Kidney tubule cell (primary cell): Measurements from ENCODE around the gene CADPS.

ENCODE experiments used
- DNase-seq: peaks from one replicate; pipeline ENCODE4 v3.0.0-alpha.2; 2018; ENCODE audit warnings: low spot score

CADPS gene

DNA sequence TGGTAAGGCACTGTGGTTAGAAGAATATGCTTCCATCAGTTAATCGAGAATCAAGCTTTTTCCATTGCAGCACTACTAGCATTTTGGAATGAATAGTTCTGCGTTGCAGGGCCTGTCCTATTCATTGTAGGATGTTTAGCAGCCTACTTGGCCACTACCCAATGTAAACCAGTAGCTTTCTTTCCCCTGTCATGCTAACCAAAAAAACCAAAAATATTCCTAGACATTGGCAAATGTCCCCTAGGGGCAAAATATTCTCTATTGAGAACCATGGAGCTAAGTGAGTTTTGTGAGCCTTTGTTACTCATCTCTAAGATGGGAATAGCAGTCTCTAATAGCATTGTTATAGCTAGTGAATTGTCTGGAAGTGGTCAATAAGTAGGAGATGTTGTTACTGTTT is 187.2 kb downstream of the CADPS start:
- DNase-seq, result no peak

DNA sequence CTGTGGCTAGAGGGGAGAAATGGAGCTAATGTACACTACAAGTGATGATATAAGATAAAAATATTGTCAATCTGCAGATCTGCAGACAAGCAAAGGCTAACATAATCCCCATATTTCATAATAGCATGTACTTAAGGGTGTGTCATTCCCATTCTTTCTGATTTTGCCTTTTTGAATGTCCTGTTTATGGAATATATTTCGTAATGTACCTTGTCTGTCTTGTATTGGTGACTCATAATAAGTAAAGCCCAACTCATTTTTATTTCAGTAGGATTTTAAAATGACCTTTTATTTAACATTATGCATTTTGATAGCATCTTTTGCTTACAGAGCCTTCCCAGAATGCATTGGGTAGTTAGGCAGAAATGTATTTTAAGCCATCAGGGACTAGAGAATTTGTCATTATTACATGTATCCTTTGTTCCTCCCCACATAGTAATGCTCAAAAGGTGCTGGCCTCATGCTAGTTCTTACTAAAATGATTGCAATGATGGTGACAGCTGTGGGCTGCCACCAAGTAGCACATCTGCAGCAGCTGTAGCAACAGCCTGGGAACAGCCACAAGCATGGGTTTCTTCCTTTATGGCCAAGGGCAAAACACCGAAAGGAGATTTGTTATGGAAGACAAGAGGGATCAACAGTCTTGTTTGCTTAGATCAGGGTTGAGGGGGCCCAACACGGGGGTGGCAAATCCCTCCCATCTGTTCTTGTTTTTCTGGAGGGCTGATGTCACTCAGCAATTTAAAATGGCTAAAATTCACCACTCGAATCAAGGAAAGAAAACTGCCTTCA is 188.5 kb downstream of the CADPS start:
- DNase-seq, result no peak

DNA sequence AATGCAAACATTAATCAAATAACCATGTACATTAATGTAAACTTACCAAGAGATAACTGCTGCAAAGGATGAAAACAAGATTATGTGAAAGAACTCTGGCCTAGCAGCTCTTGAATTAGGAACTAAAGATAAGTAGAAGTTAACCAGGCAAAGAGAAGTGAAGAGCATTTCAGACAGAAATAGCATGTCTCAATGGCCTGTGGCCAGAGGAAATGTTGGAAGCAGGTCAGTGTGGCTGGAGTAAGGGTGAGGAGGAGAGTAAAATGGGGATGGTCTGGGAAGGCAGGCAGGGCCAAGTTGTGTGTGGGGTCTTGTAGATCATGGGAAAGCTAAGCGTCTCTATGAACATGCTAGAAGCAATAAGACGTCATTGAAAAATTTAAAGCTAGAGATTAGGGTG is 192.4 kb downstream of the CADPS start:
- DNase-seq, result no peak

DNA sequence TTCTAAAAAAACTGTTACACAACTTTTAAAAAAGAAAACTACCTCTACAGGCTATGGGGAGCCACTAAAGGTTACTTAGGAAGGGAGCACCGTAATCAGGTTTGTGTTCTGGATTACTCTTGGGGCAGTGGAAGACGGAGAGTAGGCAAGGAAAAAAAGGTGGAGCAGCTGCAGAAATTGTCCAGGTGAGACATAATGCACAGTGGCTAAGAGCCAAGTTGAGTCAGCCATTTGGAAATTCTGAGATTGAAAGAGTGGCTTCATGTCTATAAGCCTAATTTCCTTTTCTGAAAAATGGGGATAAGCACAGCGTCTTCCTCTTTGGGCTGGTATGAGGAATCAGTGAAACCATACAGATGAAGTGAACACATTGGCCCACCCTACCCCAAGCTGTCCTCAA is 195.2 kb downstream of the CADPS start:
- no peak for DNase-seq

DNA sequence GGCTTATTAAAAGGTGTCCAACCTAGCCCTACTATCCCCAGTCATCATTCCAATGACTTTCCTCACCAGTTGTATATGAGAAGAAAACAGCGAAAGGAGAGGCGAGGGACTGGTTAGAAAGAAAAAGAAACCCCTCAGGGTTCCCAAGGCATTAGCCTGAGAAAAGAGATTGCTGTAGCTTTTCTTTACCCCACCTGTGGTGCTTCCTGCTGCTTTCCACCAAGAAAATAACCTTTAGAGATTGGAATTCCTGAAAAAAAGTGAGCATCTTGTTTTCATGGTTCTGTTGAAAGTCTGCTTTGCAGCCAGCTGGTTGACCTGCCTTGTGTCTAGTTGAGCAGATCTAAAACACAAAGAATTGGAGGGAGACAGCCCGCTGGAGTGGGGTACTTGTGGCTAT is 196.4 kb downstream of the CADPS start:
- no peak for DNase-seq

DNA sequence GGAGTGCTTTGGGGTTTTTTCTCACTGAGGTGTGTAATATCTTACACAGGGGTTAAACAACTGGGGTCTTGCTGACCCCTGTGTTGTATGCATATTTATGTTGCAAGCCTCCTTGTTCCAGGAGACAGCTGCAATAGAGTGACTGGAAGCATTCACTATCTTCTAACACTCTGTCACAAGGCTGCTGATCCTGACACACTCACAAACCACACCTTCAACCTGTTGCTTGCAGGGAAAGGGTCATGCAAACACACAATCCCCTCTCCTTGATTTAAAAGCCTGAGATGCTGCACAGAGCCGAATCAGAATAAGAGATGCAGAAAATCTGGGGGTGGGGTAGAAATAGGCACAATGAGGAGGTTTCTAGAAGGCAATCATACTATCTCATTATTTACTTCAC is 197.3 kb downstream of the CADPS start:
- no peak for DNase-seq

DNA sequence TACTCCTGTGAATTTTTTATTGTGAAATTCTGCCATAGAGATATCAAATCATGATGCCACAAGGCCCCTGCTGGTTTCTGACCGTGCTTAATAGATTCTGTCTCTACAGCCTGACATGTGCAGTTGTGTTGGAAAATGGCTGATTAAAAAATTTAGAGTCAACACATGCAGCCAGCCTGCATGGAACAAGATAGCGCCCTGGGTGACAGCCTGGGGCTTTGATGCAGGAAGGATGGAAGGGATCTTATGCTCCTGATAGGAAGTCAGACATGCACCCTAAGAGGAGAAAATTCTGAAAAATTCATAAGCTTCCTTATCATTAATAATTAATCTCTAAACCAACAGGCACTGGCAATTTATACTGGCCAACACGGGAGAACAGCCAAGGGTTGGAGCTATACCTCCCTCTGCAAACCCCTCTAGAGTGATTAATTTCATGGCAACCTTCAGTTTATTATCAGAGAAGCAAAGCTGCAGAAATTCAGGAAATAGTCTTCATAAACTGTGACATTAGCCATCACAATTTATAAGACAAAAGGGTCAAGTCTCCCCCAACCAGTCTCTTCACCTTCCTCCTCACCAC is 198.4 kb downstream of the CADPS start:
- DNase-seq, result no peak

DNA sequence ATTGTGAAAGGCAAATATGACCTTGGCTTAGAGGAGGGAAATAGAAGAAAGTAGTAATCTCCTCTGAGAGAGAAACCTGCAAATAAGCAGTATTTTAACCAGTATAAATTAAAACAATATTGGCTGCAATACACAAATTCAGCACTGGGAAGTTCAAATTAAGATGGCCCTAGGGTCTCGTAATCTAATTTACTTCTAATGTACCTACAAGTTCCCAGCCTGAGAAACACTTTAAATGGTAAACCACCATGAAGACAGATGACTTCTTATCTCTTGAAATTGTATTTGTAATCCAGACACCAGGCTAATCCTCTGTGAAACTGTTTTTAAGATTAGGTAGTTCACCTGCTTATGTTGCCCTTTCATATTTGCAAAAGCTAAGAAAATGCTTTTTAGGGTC is 199.7 kb downstream of the CADPS start:
- DNase-seq, result no peak

DNA sequence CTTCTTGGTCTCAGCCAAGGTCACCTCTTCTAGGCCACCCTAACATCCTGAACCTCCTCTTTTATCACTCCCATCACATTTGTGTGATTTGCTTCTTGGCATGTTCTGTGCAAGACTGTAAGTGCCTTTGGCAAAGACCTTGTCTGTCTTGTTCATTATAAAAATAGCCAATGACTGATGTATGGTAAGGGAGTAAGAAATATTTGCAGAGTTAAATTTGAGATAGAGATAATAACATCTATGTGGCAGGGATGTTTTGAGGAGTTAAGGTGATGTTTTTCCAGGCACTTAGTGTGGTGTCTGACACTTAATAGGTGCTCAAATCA is 202.3 kb downstream of the CADPS start:
- DNase-seq, result no peak

DNA sequence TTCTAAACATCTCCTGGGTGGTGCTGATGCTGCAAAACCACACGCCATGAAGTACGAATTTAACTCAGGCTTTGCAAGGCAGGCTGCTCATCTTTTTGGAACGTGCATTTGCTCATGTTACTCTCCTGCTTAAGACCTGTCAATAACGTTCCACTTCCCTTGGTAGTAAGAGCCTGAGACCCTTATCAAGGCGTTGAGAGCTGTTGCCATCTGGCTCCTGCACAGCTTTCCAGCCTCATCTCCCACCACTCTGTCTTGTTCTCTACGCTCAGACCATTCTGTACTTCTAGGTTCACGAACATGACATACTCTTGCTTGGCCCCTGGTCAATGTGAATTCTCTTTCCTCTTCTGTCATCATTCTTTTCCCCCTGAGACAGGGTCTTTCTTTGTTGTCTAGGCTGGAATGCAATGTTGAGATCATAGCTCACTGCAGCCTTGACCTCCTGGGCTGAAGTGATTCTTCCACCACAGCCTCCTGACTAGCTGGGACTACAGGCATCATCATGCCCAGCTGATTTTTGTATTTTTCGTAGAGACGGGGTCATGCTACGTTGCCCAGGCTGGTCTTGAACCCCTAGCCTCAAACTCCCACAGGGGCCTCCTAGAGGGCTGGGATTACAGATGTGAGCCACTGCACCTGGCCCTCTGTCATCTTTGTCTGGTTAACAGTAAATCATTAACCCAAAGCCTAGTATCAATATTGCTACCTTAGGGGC is 202.8 kb downstream of the CADPS start:
- DNase-seq, result no peak

DNA sequence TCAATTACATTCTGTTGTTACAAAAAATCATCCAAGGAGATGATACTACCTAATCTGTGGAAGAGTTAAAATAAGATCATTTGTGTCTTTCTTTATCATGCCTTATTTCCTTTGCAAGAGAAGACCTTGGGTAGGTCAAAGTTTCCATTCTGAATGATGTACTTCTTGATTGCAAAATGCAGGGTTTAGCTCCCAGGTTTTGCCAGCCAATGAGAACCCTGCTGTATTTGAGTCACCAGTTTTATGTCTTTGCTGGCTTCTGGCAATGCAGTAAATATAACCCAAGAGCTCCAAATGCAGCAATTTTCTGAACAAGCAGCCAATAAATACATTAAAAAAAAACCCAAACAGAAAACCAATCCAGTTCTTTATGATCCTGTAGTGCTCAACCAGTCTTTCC is 204.9 kb downstream of the CADPS start:
- no peak for DNase-seq

DNA sequence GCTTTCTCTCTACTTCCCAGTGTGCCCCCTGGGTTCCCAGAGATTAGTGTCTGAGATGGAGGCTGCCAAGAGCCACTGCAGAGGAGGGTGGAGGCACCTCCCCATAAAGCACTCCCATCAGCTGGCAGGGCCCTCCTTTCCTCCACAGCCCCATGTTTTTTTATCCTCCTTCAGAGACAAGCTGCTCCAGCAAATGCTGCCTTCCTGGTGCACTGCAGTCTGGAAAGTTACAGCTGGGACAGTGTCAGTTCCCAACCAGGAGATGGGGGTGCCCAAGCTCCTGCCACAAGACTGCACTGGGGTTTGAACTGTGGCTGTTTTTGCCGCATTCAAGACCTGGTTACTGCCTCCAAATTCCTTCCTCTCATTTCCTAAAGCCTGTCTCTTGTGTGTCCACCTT is 206.1 kb downstream of the CADPS start:
- no peak for DNase-seq

DNA sequence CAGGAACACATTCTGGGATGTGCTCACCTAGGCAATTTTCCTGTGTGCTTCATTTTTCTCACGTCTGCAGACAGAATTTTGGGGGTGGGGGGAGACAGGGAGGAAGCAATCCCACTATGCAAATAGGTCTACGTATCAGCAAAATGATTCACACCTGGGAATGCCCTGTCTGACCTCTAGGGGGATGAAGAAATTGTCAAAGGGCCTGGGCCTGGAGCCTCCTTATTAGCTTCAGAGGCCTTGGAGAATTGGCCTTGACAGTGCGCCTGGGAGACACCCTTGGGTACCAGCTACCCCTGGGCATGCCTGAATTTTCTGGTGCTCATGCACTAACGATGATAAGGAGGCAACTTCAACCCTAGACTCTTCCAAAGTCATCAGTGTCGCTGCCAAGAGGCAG is 207.5 kb downstream of the CADPS start:
- no peak for DNase-seq

DNA sequence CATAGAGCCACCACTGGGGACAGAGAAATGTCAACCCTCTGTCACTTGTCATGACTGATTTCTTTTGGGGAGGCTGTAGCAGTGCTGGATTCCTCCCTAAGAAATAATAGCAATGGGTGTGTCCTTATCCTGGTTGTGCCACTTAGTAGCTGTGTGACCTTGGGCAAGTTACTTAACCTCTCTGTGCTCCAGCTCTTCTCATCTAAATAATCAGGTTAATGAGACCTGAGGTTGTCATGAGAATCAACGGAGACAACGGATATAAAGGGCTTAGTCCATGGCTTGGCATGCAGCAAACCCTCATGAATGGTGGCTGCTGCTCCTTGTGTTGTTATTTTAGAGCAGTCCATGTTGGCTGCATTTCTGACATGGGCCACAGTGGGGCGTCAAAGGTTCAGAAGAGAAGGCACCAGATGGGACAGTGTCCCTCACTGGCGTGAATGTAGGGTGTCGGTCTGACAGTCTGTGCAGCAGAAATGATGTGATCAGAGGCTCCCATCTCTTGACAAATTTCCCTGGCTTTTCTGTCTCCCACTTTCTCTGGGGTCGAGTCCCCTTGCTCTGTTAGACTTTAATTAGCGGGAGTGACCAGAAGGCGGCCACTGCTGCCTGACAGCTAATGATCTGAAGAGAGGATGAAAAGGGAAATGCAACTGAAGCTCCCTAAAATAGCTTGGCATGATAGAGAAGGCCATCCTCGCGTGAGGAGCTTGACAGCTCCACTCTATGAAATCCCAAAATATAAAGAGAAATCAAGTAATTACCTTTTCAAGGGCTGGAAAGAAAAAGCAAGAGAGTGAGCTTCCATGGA is 209.4 kb downstream of the CADPS start:
- peak; percentile 58 for DNase-seq

DNA sequence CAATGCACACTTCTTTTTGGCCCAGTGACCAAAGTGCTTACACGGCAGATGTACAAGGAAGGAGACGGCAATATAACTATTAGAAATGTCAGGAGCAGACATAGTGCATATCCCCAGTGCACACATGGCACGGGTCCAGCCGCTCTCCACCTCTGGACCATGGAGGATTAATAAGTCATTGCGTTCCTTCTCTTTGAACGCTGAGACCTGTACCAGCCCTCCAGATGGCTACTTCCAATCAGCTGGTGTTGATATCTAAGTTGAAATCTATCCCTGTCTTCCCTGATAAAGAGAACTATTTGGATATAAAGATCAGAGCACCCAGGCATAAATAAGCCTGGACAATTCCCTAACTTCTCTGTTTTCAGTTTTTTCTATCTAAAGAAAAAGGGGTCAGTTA is 212.5 kb downstream of the CADPS start:
- no peak for DNase-seq

DNA sequence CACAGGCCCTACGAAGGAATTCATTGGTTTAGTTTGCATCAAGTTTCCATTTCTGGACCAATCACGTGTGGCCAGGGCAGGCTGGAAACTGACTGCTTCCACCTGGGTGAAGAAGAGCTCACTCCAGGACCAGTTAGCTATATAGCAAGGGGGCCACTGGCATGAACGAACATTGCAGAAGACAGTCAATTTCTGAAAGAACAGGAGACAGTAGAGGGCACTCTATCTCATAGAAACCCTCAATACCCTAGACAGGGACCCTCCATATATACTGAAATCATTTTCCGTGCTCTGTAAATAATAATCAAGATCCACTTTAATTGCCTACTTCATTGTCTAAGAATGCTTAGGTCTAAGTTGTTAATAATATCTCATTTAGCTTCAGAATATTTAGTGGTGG is 215.6 kb downstream of the CADPS start:
- no peak for DNase-seq

DNA sequence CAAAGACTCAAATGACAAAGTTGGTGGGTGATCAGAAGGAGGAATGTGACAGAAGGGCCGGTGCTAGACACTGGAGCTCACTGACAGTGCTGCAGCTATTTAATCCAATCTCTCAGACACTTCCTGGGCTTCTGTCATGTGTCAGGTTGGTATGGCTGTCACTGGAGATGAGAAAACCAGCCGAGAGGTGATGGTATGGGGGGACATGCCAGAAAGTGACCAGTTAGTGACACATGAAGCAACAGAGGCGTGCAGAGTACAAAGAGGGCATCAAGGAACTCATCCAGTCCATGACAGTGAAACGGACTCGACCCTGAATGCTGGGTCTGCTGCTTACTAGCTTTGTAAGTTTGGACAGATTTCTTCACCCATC is 219.5 kb downstream of the CADPS start:
- no peak for DNase-seq

DNA sequence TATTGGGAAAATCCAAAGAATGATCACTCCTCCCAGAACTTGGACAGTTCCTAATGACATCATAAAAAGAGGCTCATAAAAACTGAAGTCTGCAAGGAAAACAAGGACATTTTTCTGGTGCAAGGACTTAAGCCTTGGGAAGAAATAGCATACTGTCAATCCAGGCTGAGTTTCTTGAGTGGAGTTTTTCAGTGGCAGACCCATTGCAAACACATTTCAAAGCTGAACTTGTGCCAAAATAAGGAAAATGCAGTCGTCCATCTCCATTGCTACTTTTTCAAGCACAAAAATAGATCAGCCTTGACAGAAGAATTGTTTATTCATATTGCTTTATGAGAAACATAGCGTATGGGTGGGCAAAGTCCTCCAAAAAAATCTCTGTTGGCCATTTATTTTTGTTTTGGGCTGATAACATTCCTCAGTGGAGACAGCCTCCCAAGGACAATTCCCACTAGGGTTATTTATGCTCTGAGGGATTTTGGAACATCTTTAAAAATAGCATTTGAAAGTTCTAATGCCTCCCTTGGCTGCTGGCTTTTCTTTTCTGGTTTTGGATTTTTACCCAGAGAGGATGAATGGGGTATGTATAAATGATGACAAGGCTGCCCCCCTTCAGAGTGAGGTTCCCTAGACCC is 220.0 kb downstream of the CADPS start:
- DNase-seq, result no peak

DNA sequence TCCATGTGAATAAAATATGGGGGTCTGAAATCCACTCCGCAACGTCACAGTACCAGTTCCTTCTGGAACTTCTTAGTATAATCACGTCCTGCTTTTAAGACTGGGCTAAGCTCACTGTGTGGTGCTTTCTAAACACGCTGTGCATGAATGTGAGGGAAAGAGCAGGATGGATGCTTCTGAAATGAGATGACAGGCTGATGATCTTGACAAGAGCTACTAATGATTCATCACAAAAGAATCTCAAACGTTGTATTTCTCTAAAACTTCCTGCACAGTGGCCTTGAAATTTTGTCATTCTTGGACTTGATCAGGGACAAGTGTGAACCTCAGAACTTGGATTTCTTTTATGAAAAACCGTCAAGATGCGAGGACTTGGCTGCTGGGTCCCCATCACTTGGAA is 221.4 kb downstream of the CADPS start:
- DNase-seq, result peak; percentile 22

DNA sequence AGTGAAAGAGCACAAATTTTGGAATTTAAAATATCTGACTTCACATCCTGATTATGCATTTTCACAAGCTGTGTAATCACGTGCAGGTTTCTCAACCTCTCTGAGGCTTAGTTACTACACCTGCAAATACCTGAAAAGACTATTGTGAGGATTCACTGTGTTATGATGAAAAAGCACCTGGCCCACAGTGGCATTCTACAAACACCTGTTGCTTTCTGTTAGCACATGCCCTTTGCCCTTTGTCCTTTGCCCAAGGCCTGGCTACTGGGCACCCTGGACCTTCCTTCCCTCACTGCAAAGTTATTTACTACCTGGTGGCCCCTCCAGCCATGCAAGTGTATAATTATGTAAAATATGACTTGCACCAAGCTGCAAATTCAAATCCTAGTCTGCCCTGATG is 227.5 kb downstream of the CADPS start:
- no peak for DNase-seq

DNA sequence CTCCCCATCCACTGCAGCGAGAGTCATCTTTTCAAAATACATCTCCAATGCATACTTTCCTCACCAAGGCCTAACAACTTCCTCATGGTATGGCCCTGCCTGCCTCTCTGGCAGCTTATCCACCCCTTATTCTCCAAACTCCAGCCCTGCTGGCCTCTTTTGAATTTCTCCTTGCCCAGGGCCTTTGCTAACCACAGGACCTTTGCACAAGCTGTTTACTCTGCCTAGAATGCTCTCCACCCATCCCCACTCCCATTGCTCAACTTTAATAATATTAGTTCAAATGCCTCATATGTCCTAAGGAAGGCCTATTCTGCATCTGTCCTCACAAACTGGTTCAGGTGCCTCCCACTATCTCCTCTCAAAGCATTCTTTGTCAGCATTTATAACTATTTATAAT is 230.7 kb downstream of the CADPS start:
- no peak for DNase-seq

DNA sequence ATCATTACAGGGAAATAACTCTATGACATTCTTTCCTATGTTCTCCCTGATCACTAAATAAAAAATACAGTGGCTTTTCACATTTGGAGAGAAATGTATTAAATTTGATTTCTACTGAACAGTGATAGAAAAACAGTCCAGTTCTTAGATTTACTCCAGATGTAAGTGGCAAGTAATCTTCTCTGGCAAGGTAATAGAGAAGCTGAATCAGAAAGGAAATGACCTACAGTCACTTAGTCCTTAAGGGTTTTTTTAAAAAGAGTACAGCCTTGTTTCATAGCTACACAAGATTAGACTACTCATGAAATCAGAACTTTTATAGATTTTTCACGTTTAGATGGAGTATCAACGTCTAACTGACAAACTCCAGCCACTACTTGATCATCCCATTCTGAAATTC is 236.9 kb downstream of the CADPS start:
- DNase-seq, result no peak
